H1 (cell line): Measurements from ENCODE around the gene JAM2. TPM values are rescaled to one million over a fixed set of nuclear protein-coding genes. Genes with fewer than 3 reads are reported as not detected.

Experiments
- CTCF ChIA-PET: fragments of 300-600 bp; sonication (Branson Sonifier 250); formaldehyde crosslinking; loops from one replicate; lab custom pipeline; 2021; ENCODE audit not compliant: partially characterized antibody; lab: Charles Lee
- POLR2A ChIA-PET: fragments of 300-600 bp; sonication (Branson Sonifier 250); formaldehyde crosslinking; loops from one replicate; lab custom pipeline; 2021; ENCODE audit warnings: inconsistent platforms; ENCODE audit not compliant: partially characterized antibody; lab: Charles Lee
- DNase-seq, 2 experiments: peaks; one replicate each; pipeline versions ENCODE4 v3.0.0 to v3.0.0-alpha.2; 2010 to 2022; ENCODE audit warnings: low spot score in 2 of 2, low read depth in 1 of 2, mixed read lengths in 1 of 2
- FAIRE-seq: peaks from 2 replicates; lab custom pipeline; 2011; peaks lifted over from hg19 to GRCh38; lab: Jason Lieb, UNC
- H2AFZ ChIP-seq: 2 replicates; pipeline ENCODE4 v1.8.1; 2012; ENCODE audit warnings: low read length, inconsistent platforms
- H2AK5ac ChIP-seq: 2 replicates; pipeline ENCODE4 v1.6.1; 2013; ENCODE audit warnings: low read depth, low read length
- H2BK120ac ChIP-seq: replicated peaks from 2 replicates; pipeline ENCODE3; 2013; ENCODE audit warnings: low read depth, low read length, inconsistent platforms
- H2BK12ac ChIP-seq: 2 replicates; pipeline ENCODE4 v1.6.1; 2013; ENCODE audit warnings: low read depth, low read length
- H2BK15ac ChIP-seq: 2 replicates; pipeline ENCODE4 v1.6.1; 2013; ENCODE audit warnings: low read length
- H2BK20ac ChIP-seq: 2 replicates; pipeline ENCODE4 v1.6.1; 2013; ENCODE audit warnings: low read length
- H2BK5ac ChIP-seq: 2 replicates; pipeline ENCODE4 v1.6.1; 2013; ENCODE audit warnings: low read depth, low read length
- H3K14ac ChIP-seq: 2 replicates; pipeline ENCODE4 v1.6.1; 2013; ENCODE audit warnings: inconsistent platforms; ENCODE audit not compliant: insufficient read length
- H3K18ac ChIP-seq: 2 replicates; pipeline ENCODE4 v1.6.1; 2013; ENCODE audit warnings: low read length; ENCODE audit errors: extremely low read depth
- H3K23ac ChIP-seq: 2 replicates; pipeline ENCODE4 v1.6.1; 2013; ENCODE audit warnings: inconsistent platforms; ENCODE audit not compliant: insufficient read length
- H3K23me2 ChIP-seq: 2 replicates; pipeline ENCODE4 v1.6.1; 2013; ENCODE audit warnings: low read depth, low read length
- H3K27ac ChIP-seq: 2 replicates; pipeline ENCODE4 v1.6.1; 2011; ENCODE audit warnings: low read depth, low read length, inconsistent platforms
- H3K27me3 ChIP-seq, 4 experiments: replicated peaks in 1 of 4; 1 replicate in 1 of 4; 2 replicates in 3 of 4; pipeline versions ENCODE4 v1.6.1 to v1.8.1; 2011 to 2013; ENCODE audit warnings: low read length in 3 of 4, mild to moderate bottlenecking in 3 of 4, inconsistent platforms in 2 of 4, mixed read lengths in 2 of 4, moderate library complexity in 1 of 4; ENCODE audit not compliant: control insufficient read depth in 3 of 4, insufficient read depth in 3 of 4; ENCODE audit errors: extremely low read depth in 1 of 4
- H3K36me3 ChIP-seq, 4 experiments: 2 replicates each; pipeline versions ENCODE4 v1.6.1 to v1.8.1; 2011 to 2013; ENCODE audit warnings: mild to moderate bottlenecking in 4 of 4, low read length in 3 of 4, moderate library complexity in 2 of 4, control low read depth in 1 of 4, inconsistent platforms in 1 of 4; ENCODE audit not compliant: insufficient read depth in 4 of 4, control insufficient read depth in 2 of 4
- H3K4ac ChIP-seq: replicated peaks from 2 replicates; pipeline ENCODE3; 2013; ENCODE audit warnings: low read length, low read depth, mixed read lengths, inconsistent platforms; ENCODE audit not compliant: insufficient read length
- H3K4me1 ChIP-seq, 4 experiments: replicated peaks in 1 of 4; 1 replicate in 1 of 4; 2 replicates in 3 of 4; pipeline versions ENCODE4 v1.6.1 to v1.8.1; 2011 to 2013; ENCODE audit warnings: low read length in 3 of 4, inconsistent platforms in 2 of 4, mixed read lengths in 1 of 4; ENCODE audit not compliant: insufficient read depth in 4 of 4, control insufficient read depth in 3 of 4
- H3K4me2 ChIP-seq, 2 experiments: 2 replicates each; pipeline versions ENCODE4 v1.6.1 to v1.8.1; 2011 to 2013; ENCODE audit warnings: low read depth in 2 of 2, low read length in 2 of 2, control low read depth in 1 of 2, inconsistent platforms in 1 of 2, mild to moderate bottlenecking in 1 of 2; ENCODE audit not compliant: insufficient read depth in 1 of 2
- H3K4me3 ChIP-seq, 4 experiments: fragments of 200-600, 300-600 bp in 1 of 4; sonication (generic), shearing (Covaris generic), sonication (Bioruptor Twin) in 1 of 4; 2 replicates each; pipeline versions ENCODE4 v1.5.1 to v1.8.1; 2011 to 2016; ENCODE audit warnings: low read length in 4 of 4, low read depth in 3 of 4, control low read depth in 2 of 4, inconsistent platforms in 2 of 4, mild to moderate bottlenecking in 2 of 4, mixed read lengths in 1 of 4, moderate library complexity in 1 of 4; ENCODE audit not compliant: insufficient read depth in 2 of 4; ENCODE audit errors: extremely low read depth in 1 of 4
- H3K56ac ChIP-seq: replicated peaks from 2 replicates; pipeline ENCODE3; 2013; ENCODE audit warnings: low read depth, mild to moderate bottlenecking, mixed read lengths, low read length, inconsistent platforms; ENCODE audit not compliant: insufficient read length
- H3K79me1 ChIP-seq: 2 replicates; pipeline ENCODE4 v1.6.1; 2013; ENCODE audit warnings: low read depth, low read length, control low read depth
- H3K79me2 ChIP-seq, 2 experiments: 2 replicates each; pipeline versions ENCODE4 v1.6.1 to v1.8.1; 2012 to 2013; ENCODE audit warnings: low read length in 2 of 2, mild to moderate bottlenecking in 2 of 2, inconsistent platforms in 1 of 2; ENCODE audit not compliant: insufficient read depth in 2 of 2, control insufficient read depth in 1 of 2
- H3K9ac ChIP-seq, 4 experiments: replicated peaks in 1 of 4; 1 replicate in 1 of 4; 2 replicates in 3 of 4; pipeline versions ENCODE4 v1.6.1 to v1.8.1; 2011 to 2013; ENCODE audit warnings: low read depth in 3 of 4, low read length in 3 of 4, control low read depth in 2 of 4, mild to moderate bottlenecking in 2 of 4, moderate library complexity in 2 of 4, inconsistent platforms in 1 of 4; ENCODE audit errors: extremely low read depth in 1 of 4
- H3K9me3 ChIP-seq, 2 experiments: 2 replicates each; pipeline versions ENCODE4 v1.6.1 to v1.8.1; 2012 to 2013; ENCODE audit warnings: mild to moderate bottlenecking in 2 of 2, moderate library complexity in 2 of 2, control low read depth in 1 of 2, inconsistent platforms in 1 of 2, low read depth in 1 of 2, low read length in 1 of 2, mixed read lengths in 1 of 2; ENCODE audit not compliant: insufficient read depth in 2 of 2
- H4K20me1 ChIP-seq, 2 experiments: replicated peaks in 1 of 2; 2 replicates each; pipeline versions ENCODE3 to v1.8.1; 2011 to 2013; ENCODE audit warnings: inconsistent platforms in 2 of 2, low read length in 2 of 2, mild to moderate bottlenecking in 1 of 2; ENCODE audit not compliant: insufficient read depth in 2 of 2, control insufficient read depth in 1 of 2
- H4K5ac ChIP-seq: 2 replicates; pipeline ENCODE4 v1.6.1; 2013; ENCODE audit warnings: low read length, low read depth, mixed read lengths, inconsistent platforms; ENCODE audit not compliant: insufficient read length
- H4K8ac ChIP-seq: 2 replicates; pipeline ENCODE4 v1.8.0; 2013; ENCODE audit warnings: mild to moderate bottlenecking, moderate library complexity, low read length, inconsistent platforms; ENCODE audit not compliant: insufficient read depth; ENCODE audit errors: extremely low read depth
- H4K91ac ChIP-seq: replicated peaks from 2 replicates; pipeline ENCODE3; 2013; ENCODE audit warnings: low read length, mixed read lengths, inconsistent platforms; ENCODE audit not compliant: insufficient read length
- RXRA ChIP-seq: IDR thresholded peaks from 2 replicates; pipeline ENCODE4 v1.6.1; 2011; ENCODE audit warnings: low read depth, mild to moderate bottlenecking, low read length, moderate library complexity; ENCODE audit not compliant: insufficient read depth
- WGBS, 2 experiments: shearing (Covaris generic) in 1 of 2; methylation state at CpG; one replicate each; pipeline versions ENCODE4 v1.1.6 to v1.1.7; 2013 to 2015; ENCODE audit warnings: low lambda C conversion rate in 2 of 2, mixed read lengths in 2 of 2, inconsistent platforms in 1 of 2, low coverage in 1 of 2, missing lambda C conversion rate in 1 of 2; ENCODE audit not compliant: insufficient replicate concordance in 2 of 2, insufficient coverage in 1 of 2, insufficient read length in 1 of 2; ENCODE audit errors: extremely low coverage in 1 of 2, missing lambda C conversion rate in 1 of 2; 5-methylcytosine and 5-hydroxymethylcytosine counted together
- polyA plus RNA-seq, 7 experiments: library from polyadenylated mRNA; depleted of rRNA in 3 of 7; stranded (reverse) in 5 of 7; unstranded in 2 of 7; fragments of >200 nt in 5 of 7; fragments of 200-250 nt in 2 of 7; gene quantifications; 1 replicate in 5 of 7; 2 replicates in 1 of 7; 4 replicates in 1 of 7; pipeline versions ENCODE4 v1.2.1 to v1.2.3, GENCODE V29; 2011 to 2013; ENCODE audit warnings: missing spikeins in 2 of 7, mixed read lengths in 2 of 7
- total RNA-seq: library from RNA; stranded (reverse); fragmentation: NEBNext Ultra II Directional; extraction: Animal tissue kit (Norgen Biotek cat#: 25700); gene quantifications from 2 replicates; pipeline ENCODE4 v1.2.1, GENCODE V29; 2021

Gene JAM2
- total and polyA plus RNA-seq, 2 of the 8 experiments (the other 6 are each of a cell fraction or from before 2014, with no cell fraction given) = 4.9 to 9.5 TPM

DNA sequence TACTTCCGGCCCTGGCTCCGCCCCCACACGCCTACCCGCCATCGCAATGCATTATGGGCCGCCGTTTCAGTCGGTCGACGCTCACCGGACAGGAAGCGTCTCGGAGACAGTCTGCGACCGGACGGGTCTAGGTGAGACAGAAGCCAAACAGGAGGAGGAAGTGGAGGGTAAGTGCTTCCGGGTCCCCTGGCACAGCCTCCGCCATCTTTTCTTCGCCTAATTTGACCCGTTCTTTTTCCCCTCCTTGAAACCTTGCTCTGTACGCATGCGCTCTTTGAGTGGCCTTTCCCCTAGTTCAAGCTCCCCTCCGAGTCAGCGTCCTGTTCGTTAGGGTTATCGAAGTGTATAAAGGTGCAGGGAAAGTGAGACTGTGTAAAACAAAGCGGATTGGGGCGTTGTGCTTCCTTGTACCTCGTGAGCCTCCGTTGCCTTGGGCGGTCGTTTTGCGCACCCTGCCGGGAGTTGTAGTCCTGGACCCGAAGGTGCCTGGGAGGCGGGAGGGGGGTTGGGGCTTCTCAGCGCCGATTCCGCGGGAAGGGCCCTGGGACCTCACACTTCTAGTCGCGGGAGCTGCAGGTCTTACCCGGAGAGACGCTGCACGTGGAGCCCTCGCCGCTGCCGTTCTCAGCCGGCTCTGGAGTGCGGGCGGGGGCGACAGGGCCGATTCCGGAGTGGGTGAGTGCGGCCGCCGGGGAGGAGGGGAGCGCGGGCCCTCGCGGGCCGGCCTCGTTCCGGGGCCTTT, 96.0 kb downstream of the JAM2 start, which contains the start of the genes ATP5PF and GABPA:
TSS of gene ATP5PF (minus strand) at position 1 of the 742 bp plus-strand sequence. CDS start 5,110 bp downstream, outside the sequence.
TSS of gene GABPA (plus strand) at position 69 of the 742 bp plus-strand sequence. CDS start 6,627 bp downstream, outside the sequence.
- Histone ChIP-seq H3K27ac (peak within 1 kb of the TSS; percentile 100), H3K79me2 (peaks cover 6 to 82% of the 10 kb centered on the region in 2 experiments), H3K23me2 (0 out of 2 replicates have a peak, but pooled peaks cover 2% of the 10 kb centered on the region), H4K91ac (peak within 1 kb of the TSS; percentile 95), H3K56ac (peak within 1 kb of the TSS; percentile 97), H3K9me3 (no peaks in the 10 kb centered on the region), H3K23ac (no peak within 1 kb of the TSS), H2BK5ac (peak within 1 kb of the TSS; percentile 98), H3K4me2 (peak within 1 kb of the TSS; percentile 28 to 92), H3K36me3 (peaks cover 0 to under 1% (median under 1%) of the 10 kb centered on the region in 4 experiments; a peak in 3 of 8 replicates), H4K20me1 (no peaks in the 10 kb centered on the region), H3K79me1 (peaks cover 6% of the 10 kb centered on the region; the same call in 1 of the 2 replicates), H3K4me3 (peak within 1 kb of the TSS; percentile 64 to 97 (median 90)), H3K4ac (peak within 1 kb of the TSS; percentile 73), H2BK120ac (peak within 1 kb of the TSS; percentile 66), H3K18ac (peak within 1 kb of the TSS; percentile 85), H3K14ac (no peak within 1 kb of the TSS), H2BK15ac (no peak within 1 kb of the TSS), H4K5ac (peak within 1 kb of the TSS; percentile 100), H2AK5ac (no peak within 1 kb of the TSS; the same call in 1 of the 2 replicates), H2AFZ (peak within 1 kb of the TSS; percentile 100), H4K8ac (peak within 1 kb of the TSS; percentile 100; the same call in 1 of the 2 replicates), H3K4me1 (peaks cover 0 to 8% (median 0%) of the 10 kb centered on the region in 4 experiments; a peak in 2 of 7 replicates), H2BK12ac (peak within 1 kb of the TSS; percentile 80; the same call in 1 of the 2 replicates), H3K27me3 (no peaks in the 10 kb centered on the region), H3K9ac (peak within 1 kb of the TSS; percentile 91 to 100 (median 100)), H2BK20ac (no peak within 1 kb of the TSS)
- 1% methylated on average over 46 of the region's 64 CpGs; no CpG with 5 or more reads in 1 of the 2 experiments for WGBS, 2 experiments
- POLR2A ChIA-PET = interaction anchor here (0.6 to 3.2 kb wide), 14 partner anchors 9 to 263 kb away, joined by 3 to 31 read pairs (median 4); partner anchors contain the start of gene MRPL39
- no peak for FAIRE-seq
- CTCF ChIA-PET = interaction anchor here (0.8 to 1.0 kb wide), 3 partner anchors 10 to 127 kb away, joined by 3 to 7 read pairs (median 3); no protein-coding TSS in a partner anchor
- DNase-seq = peak; percentile 93 to 97
- TF ChIP-seq RXRA = no peak
